Neuron (in vitro differentiated cells): ENCODE results near the gene CXCL13.
"Not testable (repeated sequence)": the region's sequence is repeated elsewhere in the genome, so short reads cannot be mapped to it uniquely, and the experiment has no call there.

Experiments used
- H2AFZ ChIP-seq: one replicate; pipeline ENCODE4 v1.6.1; 2013; ENCODE audit warnings: low read depth, mild to moderate bottlenecking, inconsistent platforms, low read length, moderate library complexity
- H3K27me3 ChIP-seq: one replicate; pipeline ENCODE4 v1.6.1; 2013; ENCODE audit warnings: low read length; ENCODE audit not compliant: insufficient read depth
- H3K36me3 ChIP-seq: one replicate; pipeline ENCODE4 v1.6.1; 2013; ENCODE audit warnings: low read length; ENCODE audit not compliant: insufficient read depth
- H3K4me1 ChIP-seq: one replicate; pipeline ENCODE4 v1.6.1; 2013; ENCODE audit warnings: low read length; ENCODE audit not compliant: insufficient read depth
- H3K4me3 ChIP-seq: 2 replicates; pipeline ENCODE4 v1.5.1; 2013; ENCODE audit warnings: mild to moderate bottlenecking, low read length, moderate library complexity
- H3K9me3 ChIP-seq: one replicate; pipeline ENCODE4 v1.6.1; 2013; ENCODE audit warnings: low read length

Gene CXCL13

GRCh38 chr4:77605210-77605902, at the start of gene CXCL13:
TSS of gene CXCL13 (plus strand) at chr4:77605820. CDS start at chr4:77605866, 46 bp downstream.
- Histone ChIP-seq H2AFZ (no peak within 1 kb of the TSS), H3K4me3 (no peak within 1 kb of the TSS), H3K4me1 (no peaks in the 10 kb centered on the region), H3K27me3 (peaks cover 11% of the 10 kb centered on the region), H3K9me3 (no peaks in the 10 kb centered on the region), H3K36me3 (no peaks in the 10 kb centered on the region)

- Histone ChIP-seq H3K36me3 (no peaks in the 10 kb centered on the region), H3K4me1 (no peaks in the 10 kb centered on the region), H2AFZ (no peak overlapping the region), H3K27me3 (no peaks in the 10 kb centered on the region), H3K9me3 (peaks cover 4% of the 10 kb centered on the region), H3K4me3 (no peak overlapping the region)
Observed at GRCh38 chr4:77560170-77560569, 45.5 kb upstream of the CXCL13 start.

- H3K36me3 ChIP-seq, H2AFZ ChIP-seq, H3K4me3 ChIP-seq, H3K4me1 ChIP-seq, H3K27me3 ChIP-seq, H3K9me3 ChIP-seq: not testable (repeated sequence)
Observed at GRCh38 chr4:77561720-77562119, 43.9 kb upstream of the CXCL13 start.

- Histone ChIP-seq H2AFZ (no peak overlapping the region), H3K27me3 (no peaks in the 10 kb centered on the region), H3K9me3 (peaks cover 4% of the 10 kb centered on the region), H3K4me3 (no peak overlapping the region), H3K4me1 (peaks cover 2% of the 10 kb centered on the region), H3K36me3 (no peaks in the 10 kb centered on the region)
Observed at GRCh38 chr4:77564231-77564630, 41.4 kb upstream of the CXCL13 start.

- Histone ChIP-seq H3K4me3 (no peak overlapping the region), H3K36me3 (no peaks in the 10 kb centered on the region), H3K4me1 (peaks cover 2% of the 10 kb centered on the region), H2AFZ (no peak overlapping the region), H3K9me3 (peaks cover 4% of the 10 kb centered on the region), H3K27me3 (no peaks in the 10 kb centered on the region)
Observed at GRCh38 chr4:77566148-77566547, 39.5 kb upstream of the CXCL13 start.

- H3K4me1 ChIP-seq: peaks cover 2% of the 10 kb centered on the region
- H3K9me3 ChIP-seq: no peaks in the 10 kb centered on the region
- no peaks in the 10 kb centered on the region for H3K27me3 ChIP-seq
- no peak overlapping the region for H3K4me3 ChIP-seq
- no peaks in the 10 kb centered on the region for H3K36me3 ChIP-seq
- H2AFZ ChIP-seq: no peak overlapping the region
Observed at GRCh38 chr4:77567549-77567948, 38.1 kb upstream of the CXCL13 start.

GRCh38 chr4:77570508-77571214, 35.0 kb upstream of the CXCL13 start:
- H2AFZ ChIP-seq, H3K9me3 ChIP-seq, H3K27me3 ChIP-seq, H3K36me3 ChIP-seq, H3K4me3 ChIP-seq, H3K4me1 ChIP-seq: not testable (repeated sequence)

GRCh38 chr4:77576351-77576750, 29.3 kb upstream of the CXCL13 start:
- H3K9me3 ChIP-seq: no peaks in the 10 kb centered on the region
- no peaks in the 10 kb centered on the region for H3K27me3 ChIP-seq
- H2AFZ ChIP-seq: no peak overlapping the region
- no peak overlapping the region for H3K4me3 ChIP-seq
- H3K36me3 ChIP-seq: no peaks in the 10 kb centered on the region
- H3K4me1 ChIP-seq: no peaks in the 10 kb centered on the region

GRCh38 chr4:77578145-77578544, 27.5 kb upstream of the CXCL13 start:
- Histone ChIP-seq H3K9me3 (no peaks in the 10 kb centered on the region), H3K36me3 (no peaks in the 10 kb centered on the region), H3K4me1 (no peaks in the 10 kb centered on the region), H3K4me3 (no peak overlapping the region), H3K27me3 (no peaks in the 10 kb centered on the region), H2AFZ (no peak overlapping the region)

- Histone ChIP-seq H3K9me3 (no peaks in the 10 kb centered on the region), H2AFZ (no peak overlapping the region), H3K4me3 (no peak overlapping the region), H3K4me1 (no peaks in the 10 kb centered on the region), H3K27me3 (no peaks in the 10 kb centered on the region), H3K36me3 (no peaks in the 10 kb centered on the region)
Observed at GRCh38 chr4:77579406-77580076, 26.1 kb upstream of the CXCL13 start.

GRCh38 chr4:77581724-77582123, 23.9 kb upstream of the CXCL13 start:
- Histone ChIP-seq H3K4me3 (no peak overlapping the region), H3K9me3 (no peaks in the 10 kb centered on the region), H3K36me3 (no peaks in the 10 kb centered on the region), H2AFZ (no peak overlapping the region), H3K4me1 (no peaks in the 10 kb centered on the region), H3K27me3 (no peaks in the 10 kb centered on the region)

- Histone ChIP-seq H3K9me3 (no peaks in the 10 kb centered on the region), H3K36me3 (no peaks in the 10 kb centered on the region), H3K27me3 (no peaks in the 10 kb centered on the region), H3K4me3 (no peak overlapping the region), H2AFZ (no peak overlapping the region), H3K4me1 (no peaks in the 10 kb centered on the region)
Observed at GRCh38 chr4:77582156-77582555, 23.5 kb upstream of the CXCL13 start.

- Histone ChIP-seq H3K4me1 (no peaks in the 10 kb centered on the region), H2AFZ (no peak overlapping the region), H3K9me3 (no peaks in the 10 kb centered on the region), H3K36me3 (no peaks in the 10 kb centered on the region), H3K27me3 (no peaks in the 10 kb centered on the region), H3K4me3 (no peak overlapping the region)
Observed at GRCh38 chr4:77582711-77583110, 22.9 kb upstream of the CXCL13 start.
